ENCODE measurements around the gene CRYZ.
"Not testable (repeated sequence)": the region's sequence is repeated elsewhere in the genome, so short reads cannot be mapped to it uniquely, and the experiment has no call there.

The CRYZ gene

GRCh38 chr1:74677926-74678325, 54.9 kb downstream of the CRYZ start:
- no peak for DNase-seq

- DNase-seq: no peak
Observed at GRCh38 chr1:74674278-74675048, 58.4 kb downstream of the CRYZ start.

DNA sequence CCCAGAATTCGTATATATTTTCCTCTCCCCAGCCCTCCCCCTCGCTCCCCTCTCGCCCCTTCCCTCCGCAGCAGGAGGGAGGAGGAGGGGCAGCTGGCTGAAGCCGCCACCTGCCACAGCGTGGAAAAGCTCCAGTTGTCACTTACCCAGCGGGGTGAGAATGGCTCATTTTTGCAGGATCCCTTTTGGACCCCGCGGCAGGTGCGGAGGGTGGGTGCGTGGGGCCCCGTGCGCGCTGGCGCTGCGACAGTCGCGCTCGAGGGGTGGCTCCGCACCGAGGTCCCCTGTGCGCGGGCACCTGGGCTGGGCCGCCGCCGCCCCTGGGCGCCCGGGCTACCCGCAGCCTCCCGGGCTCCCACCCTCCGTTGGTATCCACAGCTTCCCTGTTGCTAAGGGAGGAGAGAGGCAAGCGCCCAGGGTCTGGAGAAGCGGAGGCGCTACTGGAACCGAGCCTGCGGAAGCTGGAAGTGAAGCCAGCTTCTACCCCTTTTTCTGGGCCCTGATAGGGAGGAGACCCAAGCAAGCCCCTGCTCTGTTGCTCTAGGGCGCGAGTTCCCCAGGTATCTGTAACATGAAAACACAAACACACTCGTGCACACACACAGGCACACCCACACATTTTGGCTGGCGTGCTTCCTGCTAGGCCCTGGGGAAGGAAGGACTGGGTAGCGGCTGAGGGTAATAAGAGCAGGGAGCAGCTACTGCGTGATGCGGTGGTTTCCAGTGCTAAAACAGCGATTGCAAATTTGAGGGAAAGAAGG, 59.3 kb downstream of the CRYZ start, which contains the start of gene ERICH3:
ERICH3 (minus strand) TSS at position 442 of the 761 bp plus-strand sequence; CDS start at position 169, 273 bp downstream.
- no peak for DNase-seq

DNA sequence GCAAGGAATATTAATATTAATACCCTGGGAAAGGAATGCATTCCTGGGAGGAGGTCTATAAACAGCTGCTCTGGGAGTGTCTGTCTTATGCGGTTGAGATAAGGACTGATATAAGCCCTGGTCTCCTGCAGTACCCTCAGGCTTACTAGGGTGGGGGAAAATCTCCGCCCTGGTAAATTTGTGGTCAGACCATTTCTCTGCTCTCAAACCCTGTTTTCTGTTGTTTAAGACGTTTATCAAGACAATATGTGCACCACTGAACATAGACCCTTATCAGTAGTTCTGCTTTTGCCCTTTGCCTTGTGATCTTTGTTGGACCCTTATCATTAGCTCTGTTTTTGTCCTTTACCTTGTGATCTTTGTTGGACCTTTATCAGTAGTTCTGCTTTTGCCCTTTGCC, 62.0 kb downstream of the CRYZ start:
- not testable (repeated sequence) for DNase-seq

All from EL (cell line).